ENCODE data around the gene HAND2. TPM values are rescaled to one million over a fixed set of nuclear protein-coding genes. Genes with fewer than 3 reads are reported as not detected.

Gene HAND2
- total and polyA plus RNA-seq, 2 of the 13 experiments (the other 11 are each of a cell fraction or from before 2014, with no cell fraction given), result not detected

DNA sequence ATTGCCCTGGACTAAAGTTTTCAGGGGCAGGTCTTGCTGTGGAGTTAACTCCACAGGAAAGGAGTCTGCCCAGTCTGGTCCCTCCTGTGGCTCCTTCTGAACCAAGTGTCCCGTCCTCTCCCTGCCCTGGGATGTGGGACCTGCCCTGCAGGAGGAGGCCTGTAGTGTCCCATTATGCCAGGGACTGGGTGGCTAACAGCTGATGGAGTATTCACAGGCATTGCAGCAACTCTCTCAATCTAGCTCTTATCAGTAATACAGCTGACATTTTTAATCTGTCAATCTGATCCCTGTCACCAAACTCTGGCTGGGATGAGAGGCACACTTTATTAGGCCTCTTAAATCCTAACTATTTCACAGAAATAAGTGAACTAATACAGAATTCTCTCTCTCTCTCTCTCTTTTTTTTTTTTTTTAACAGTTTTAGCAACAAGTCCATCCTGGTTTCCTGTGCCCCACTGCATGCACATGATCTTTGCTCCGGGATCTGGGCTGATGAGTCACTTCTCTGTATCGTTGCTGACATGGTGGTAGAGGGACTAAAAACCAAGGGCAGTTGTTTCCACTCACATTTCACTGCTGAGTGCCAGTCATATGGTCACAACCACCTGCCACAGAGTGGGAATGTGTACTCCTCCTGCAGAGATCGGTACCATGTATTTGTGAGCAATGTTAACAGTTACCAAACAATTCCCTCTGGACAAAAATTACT lies 39.1 kb downstream of the HAND2 start (continued):
- TF ChIP-seq ZNF644 (CRISPR knock-in tag; IDR thresholded peaks at IDR 0.05; ENCODE audit: low read depth) (peak; percentile 76; the same call in 1 of the 2 replicates), ETV5 (CRISPR knock-in tag; IDR thresholded peaks at IDR 0.05; ENCODE audit: borderline replicate concordance) (peak; percentile 34; the same call in 1 of the 2 replicates), ZSCAN31 (CRISPR knock-in tag; IDR thresholded peaks at IDR 0.05; ENCODE audit: low read depth) (no peak), TP53 (CRISPR knock-in tag; conservative IDR thresholded peaks at IDR 0.05) (no peak), ZNF205 (CRISPR knock-in tag; IDR thresholded peaks at IDR 0.05) (no peak), ELF1 (CRISPR knock-in tag; IDR thresholded peaks at IDR 0.05) (no peak), KDM5A (IDR thresholded peaks at IDR 0.05; ENCODE audit: borderline replicate concordance, low read length) (no peak), ZNF274 (CRISPR knock-in tag; IDR thresholded peaks at IDR 0.05) (no peak), ZFP82 (CRISPR knock-in tag; IDR thresholded peaks at IDR 0.05; ENCODE audit: borderline replicate concordance) (no peak), MAFK (conservative IDR thresholded peaks at IDR 0.05 in 1 of 2, IDR thresholded peaks at IDR 0.05 in 1 of 2; ENCODE audit: low read length in 2 of 2) (0 out of 4 replicates have a peak, but pooled peaks of 1 of the 2 experiments have one; percentile 4), EHMT2 (IDR thresholded peaks at IDR 0.05; ENCODE audit: borderline replicate concordance, low read depth, low read length) (no peak), DNMT1 (CRISPR knock-in tag; IDR thresholded peaks at IDR 0.05) (no peak), HDAC2 (CRISPR knock-in tag; IDR thresholded peaks at IDR 0.05) (no peak), HMG20A (CRISPR knock-in tag; IDR thresholded peaks at IDR 0.05; ENCODE audit: borderline replicate concordance) (no peak; the same call in 1 of the 2 replicates), PCBP1 (IDR thresholded peaks at IDR 0.05; ENCODE audit: borderline replicate concordance, low read depth, low read length) (no peak), SETDB1 (CRISPR knock-in tag; IDR thresholded peaks at IDR 0.05; ENCODE audit: borderline replicate concordance) (no peak), ZNF782 (CRISPR knock-in tag; IDR thresholded peaks at IDR 0.05; ENCODE audit: borderline replicate concordance) (no peak), AGO2 (optimal IDR thresholded peaks at IDR 0.05; ENCODE audit: low read depth, low read length) (no peak)
- TF ChIP-seq, protein P1, sequence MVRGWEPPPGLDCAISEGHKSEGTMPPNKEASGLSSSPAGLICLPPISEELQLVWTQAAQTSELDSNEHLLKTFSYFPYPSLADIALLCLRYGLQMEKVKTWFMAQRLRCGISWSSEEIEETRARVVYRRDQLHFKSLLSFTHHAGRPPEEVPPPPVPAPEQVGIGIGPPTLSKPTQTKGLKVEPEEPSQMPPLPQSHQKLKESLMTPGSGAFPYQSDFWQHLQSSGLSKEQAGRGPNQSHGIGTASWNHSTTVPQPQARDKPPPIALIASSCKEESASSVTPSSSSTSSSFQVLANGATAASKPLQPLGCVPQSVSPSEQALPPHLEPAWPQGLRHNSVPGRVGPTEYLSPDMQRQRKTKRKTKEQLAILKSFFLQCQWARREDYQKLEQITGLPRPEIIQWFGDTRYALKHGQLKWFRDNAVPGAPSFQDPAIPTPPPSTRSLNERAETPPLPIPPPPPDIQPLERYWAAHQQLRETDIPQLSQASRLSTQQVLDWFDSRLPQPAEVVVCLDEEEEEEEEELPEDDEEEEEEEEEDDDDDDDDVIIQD (CRISPR knock-in tag; IDR thresholded peaks at IDR 0.05; ENCODE audit: low read depth), result peak; percentile 35; the same call in 1 of the 2 replicates
- TF ChIP-seq, protein P2, sequence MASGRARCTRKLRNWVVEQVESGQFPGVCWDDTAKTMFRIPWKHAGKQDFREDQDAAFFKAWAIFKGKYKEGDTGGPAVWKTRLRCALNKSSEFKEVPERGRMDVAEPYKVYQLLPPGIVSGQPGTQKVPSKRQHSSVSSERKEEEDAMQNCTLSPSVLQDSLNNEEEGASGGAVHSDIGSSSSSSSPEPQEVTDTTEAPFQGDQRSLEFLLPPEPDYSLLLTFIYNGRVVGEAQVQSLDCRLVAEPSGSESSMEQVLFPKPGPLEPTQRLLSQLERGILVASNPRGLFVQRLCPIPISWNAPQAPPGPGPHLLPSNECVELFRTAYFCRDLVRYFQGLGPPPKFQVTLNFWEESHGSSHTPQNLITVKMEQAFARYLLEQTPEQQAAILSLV (CRISPR knock-in tag; IDR thresholded peaks at IDR 0.05; ENCODE audit: borderline replicate concordance), result no peak
- TF ChIP-seq, protein P3, sequence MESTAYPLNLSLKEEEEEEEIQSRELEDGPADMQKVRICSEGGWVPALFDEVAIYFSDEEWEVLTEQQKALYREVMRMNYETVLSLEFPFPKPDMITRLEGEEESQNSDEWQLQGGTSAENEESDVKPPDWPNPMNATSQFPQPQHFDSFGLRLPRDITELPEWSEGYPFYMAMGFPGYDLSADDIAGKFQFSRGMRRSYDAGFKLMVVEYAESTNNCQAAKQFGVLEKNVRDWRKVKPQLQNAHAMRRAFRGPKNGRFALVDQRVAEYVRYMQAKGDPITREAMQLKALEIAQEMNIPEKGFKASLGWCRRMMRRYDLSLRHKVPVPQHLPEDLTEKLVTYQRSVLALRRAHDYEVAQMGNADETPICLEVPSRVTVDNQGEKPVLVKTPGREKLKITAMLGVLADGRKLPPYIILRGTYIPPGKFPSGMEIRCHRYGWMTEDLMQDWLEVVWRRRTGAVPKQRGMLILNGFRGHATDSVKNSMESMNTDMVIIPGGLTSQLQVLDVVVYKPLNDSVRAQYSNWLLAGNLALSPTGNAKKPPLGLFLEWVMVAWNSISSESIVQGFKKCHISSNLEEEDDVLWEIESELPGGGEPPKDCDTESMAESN (CRISPR knock-in tag; conservative IDR thresholded peaks at IDR 0.05), result no peak
- TF ChIP-seq, protein P4, sequence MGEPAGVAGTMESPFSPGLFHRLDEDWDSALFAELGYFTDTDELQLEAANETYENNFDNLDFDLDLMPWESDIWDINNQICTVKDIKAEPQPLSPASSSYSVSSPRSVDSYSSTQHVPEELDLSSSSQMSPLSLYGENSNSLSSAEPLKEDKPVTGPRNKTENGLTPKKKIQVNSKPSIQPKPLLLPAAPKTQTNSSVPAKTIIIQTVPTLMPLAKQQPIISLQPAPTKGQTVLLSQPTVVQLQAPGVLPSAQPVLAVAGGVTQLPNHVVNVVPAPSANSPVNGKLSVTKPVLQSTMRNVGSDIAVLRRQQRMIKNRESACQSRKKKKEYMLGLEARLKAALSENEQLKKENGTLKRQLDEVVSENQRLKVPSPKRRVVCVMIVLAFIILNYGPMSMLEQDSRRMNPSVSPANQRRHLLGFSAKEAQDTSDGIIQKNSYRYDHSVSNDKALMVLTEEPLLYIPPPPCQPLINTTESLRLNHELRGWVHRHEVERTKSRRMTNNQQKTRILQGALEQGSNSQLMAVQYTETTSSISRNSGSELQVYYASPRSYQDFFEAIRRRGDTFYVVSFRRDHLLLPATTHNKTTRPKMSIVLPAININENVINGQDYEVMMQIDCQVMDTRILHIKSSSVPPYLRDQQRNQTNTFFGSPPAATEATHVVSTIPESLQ (CRISPR knock-in tag; conservative IDR thresholded peaks at IDR 0.05), result no peak
- TF ChIP-seq, protein P5, sequence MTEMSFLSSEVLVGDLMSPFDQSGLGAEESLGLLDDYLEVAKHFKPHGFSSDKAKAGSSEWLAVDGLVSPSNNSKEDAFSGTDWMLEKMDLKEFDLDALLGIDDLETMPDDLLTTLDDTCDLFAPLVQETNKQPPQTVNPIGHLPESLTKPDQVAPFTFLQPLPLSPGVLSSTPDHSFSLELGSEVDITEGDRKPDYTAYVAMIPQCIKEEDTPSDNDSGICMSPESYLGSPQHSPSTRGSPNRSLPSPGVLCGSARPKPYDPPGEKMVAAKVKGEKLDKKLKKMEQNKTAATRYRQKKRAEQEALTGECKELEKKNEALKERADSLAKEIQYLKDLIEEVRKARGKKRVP (CRISPR knock-in tag; IDR thresholded peaks at IDR 0.05), result no peak
